Testis (tissue), 3 donors: Measurements from ENCODE around the gene DPYD. TPM values are rescaled to one million over a fixed set of nuclear protein-coding genes. Genes with fewer than 3 reads are reported as not detected.

Experiments
- DNase-seq: peaks from one replicate; pipeline ENCODE4 v3.0.0-alpha.2; 2019
- H3K27ac ChIP-seq, 2 donors: fragments of 200-600 bp; sonication (generic); one replicate each; pipeline ENCODE4 v1.5.1; 2019
- H3K27me3 ChIP-seq: fragments of 200-600 bp; sonication (generic); one replicate; pipeline ENCODE4 v1.5.1; 2019
- H3K36me3 ChIP-seq: fragments of 200-600 bp; sonication (generic); one replicate; pipeline ENCODE4 v1.5.1; 2017; ENCODE audit warnings: low read depth; ENCODE audit errors: missing control alignments
- H3K4me1 ChIP-seq: fragments of 200-600 bp; sonication (generic); one replicate; pipeline ENCODE4 v1.5.1; 2019
- H3K4me3 ChIP-seq, 2 donors: fragments of 200-600 bp; sonication (generic); one replicate each; pipeline ENCODE4 v1.5.1; 2017 to 2019
- H3K9me3 ChIP-seq: fragments of 200-600 bp; sonication (generic); one replicate; pipeline ENCODE4 v1.5.1; 2017
- CTCF ChIP-seq, 3 experiments: fragments of 450-650 bp in 2 of 3; fragments of 200-600 bp in 1 of 3; sonication (generic) in 1 of 3; IDR thresholded peaks; one replicate each; pipeline ENCODE4 v1.5.1; 2016 to 2019; ENCODE audit warnings: antibody characterized with exemption in 3 of 3, mild to moderate bottlenecking in 2 of 3, moderate library complexity in 1 of 3
- POLR2A ChIP-seq: fragments of 450-650 bp; IDR thresholded peaks from one replicate; pipeline ENCODE4 v1.6.1; 2017; ENCODE audit warnings: antibody characterized with exemption, mild to moderate bottlenecking, moderate library complexity
- WGBS, 2 donors: methylation state at CpG; one replicate each; pipeline ENCODE4 v1.1.5; 2018; 5-methylcytosine and 5-hydroxymethylcytosine counted together
- intact Hi-C: fragments of 100-400 bp; cut with DNase I; formaldehyde crosslinking; loops from one replicate; pipeline ENCODE4 v1.15.1; 2023; ENCODE audit warnings: low total_unique reads
- polyA plus RNA-seq: library from polyadenylated mRNA; stranded (reverse); fragments of 350-450 nt; fragmentation: Illumina TruSeq; extraction: RNeasy Lipid Tissue Mini Kit (QIAGEN cat#74804); gene quantifications from one replicate; pipeline ENCODE4 v1.2.3, GENCODE V29; 2014; ENCODE audit warnings: low read depth, low replicate concordance; ENCODE audit not compliant: insufficient read depth
- total RNA-seq, 2 donors: library from RNA; depleted of rRNA; stranded (reverse); fragments of >200 nt; gene quantifications; one replicate each; pipeline ENCODE4 v1.2.3, GENCODE V29; 2016

The DPYD gene
- total and polyA plus RNA-seq, 3 donors from 2014 or later = 6.7 to 14.7 (median 11.5) TPM

GRCh38 chr1:97726386-97726785, 194.4 kb downstream of the DPYD start:
- Histone ChIP-seq H3K36me3 (no peaks in the 10 kb centered on the region), H3K4me3 (no peak overlapping the region), H3K27me3 (no peaks in the 10 kb centered on the region), H3K27ac (no peak overlapping the region), H3K9me3 (no peaks in the 10 kb centered on the region), H3K4me1 (no peaks in the 10 kb centered on the region)
- intact Hi-C loops = no loop called here
- no peak for TF ChIP-seq POLR2A
- TF ChIP-seq CTCF (IDR thresholded peaks at IDR 0.05) = no peak
- no peak for DNase-seq

GRCh38 chr1:97721221-97721620, 199.6 kb downstream of the DPYD start:
- no peaks in the 10 kb centered on the region for H3K36me3 ChIP-seq
- intact Hi-C loops = no loop called here
- no peaks in the 10 kb centered on the region for H3K9me3 ChIP-seq
- H3K4me3 ChIP-seq = no peak overlapping the region
- H3K4me1 ChIP-seq = no peaks in the 10 kb centered on the region
- no peak overlapping the region for H3K27ac ChIP-seq
- no peaks in the 10 kb centered on the region for H3K27me3 ChIP-seq
- TF ChIP-seq CTCF (IDR thresholded peaks at IDR 0.05) (no peak), POLR2A (no peak)
- no peak for DNase-seq
- WGBS, 2 donors = 84 to 93% methylated on average over 2 of the region's 2 CpGs

GRCh38 chr1:97712980-97713379, 207.9 kb downstream of the DPYD start:
- TF ChIP-seq POLR2A (no peak), CTCF (IDR thresholded peaks at IDR 0.05) (no peak)
- intact Hi-C loops = no loop called here

GRCh38 chr1:97711858-97712257, 209.0 kb downstream of the DPYD start:
- H3K36me3 ChIP-seq = no peaks in the 10 kb centered on the region
- no peak for TF ChIP-seq POLR2A
- TF ChIP-seq CTCF (IDR thresholded peaks at IDR 0.05) = no peak
- WGBS, 2 donors = 96 to 97% methylated on average over 1 of the region's 1 CpG
- DNase-seq = no peak
- intact Hi-C loops = no loop called here
- H3K4me3 ChIP-seq = no peak overlapping the region
- H3K9me3 ChIP-seq = no peaks in the 10 kb centered on the region
- no peaks in the 10 kb centered on the region for H3K27me3 ChIP-seq
- H3K27ac ChIP-seq = no peak overlapping the region
- no peaks in the 10 kb centered on the region for H3K4me1 ChIP-seq

More at GRCh38 chr1:97712980-97713379, 207.9 kb downstream of the DPYD start:
- Histone ChIP-seq H3K27me3 (no peaks in the 10 kb centered on the region), H3K4me3 (no peak overlapping the region), H3K4me1 (no peaks in the 10 kb centered on the region), H3K9me3 (no peaks in the 10 kb centered on the region), H3K27ac (no peak overlapping the region), H3K36me3 (no peaks in the 10 kb centered on the region)
- no peak for DNase-seq
- WGBS, 2 donors = 91% methylated on average over 5 of the region's 5 CpGs

GRCh38 chr1:97693601-97694000, 227.2 kb downstream of the DPYD start:
- Histone ChIP-seq H3K9me3 (no peaks in the 10 kb centered on the region), H3K4me1 (no peaks in the 10 kb centered on the region), H3K27ac (no peak overlapping the region), H3K4me3 (no peak overlapping the region), H3K36me3 (no peaks in the 10 kb centered on the region), H3K27me3 (no peaks in the 10 kb centered on the region)
- intact Hi-C loops = no loop called here
- no peak for DNase-seq
- 89 to 97% methylated on average over 1 of the region's 1 CpG for WGBS, 2 donors
- TF ChIP-seq CTCF (IDR thresholded peaks at IDR 0.05) (no peak), POLR2A (no peak)
